HCT116 (cell line): ENCODE results near the gene TTYH3. TPM values are rescaled to one million over a fixed set of nuclear protein-coding genes. Genes with fewer than 3 reads are reported as not detected.

Experiments used
- ATAC-seq: fragments of 200-7000 bp; cut with Tn5 transposase; 2 replicates; pipeline ENCODE4 v1.9.1; 2020; ENCODE audit warnings: mild to moderate bottlenecking, moderate library complexity
- BruUV-seq: library from RNA; stranded (reverse); fragments of 400-500 nt; replicated peaks from 2 replicates; lab custom pipeline; 2021; lab: Mats Ljungman, UMichigan
- CTCF ChIA-PET: fragments of 300-600 bp; sonication (Branson Sonifier 250); formaldehyde crosslinking; loops from one replicate; lab custom pipeline; 2021; ENCODE audit warnings: antibody characterized with exemption; lab: Charles Lee
- POLR2A ChIA-PET: fragments of 300-600, 350-600 bp; sonication (Branson Sonifier 250); formaldehyde crosslinking; loops from one replicate; lab custom pipeline; 2021; ENCODE audit warnings: antibody characterized with exemption; lab: Charles Lee
- RAD21 ChIA-PET, 2 experiments: fragments of 300-600 bp; sonication (Branson Sonifier 250); formaldehyde crosslinking; loops; one replicate each; lab custom pipeline; 2023; ENCODE audit warnings: low total read pairs in 2 of 2; ENCODE audit not compliant: uncharacterized antibody in 2 of 2, unreplicated experiment in 2 of 2, low non-redundant PET in 1 of 2; lab: Charles Lee
- DNase-seq: peaks from one replicate; pipeline ENCODE4 v3.0.0-alpha.2; 2010; ENCODE audit warnings: low read depth, low spot score
- H2AFZ ChIP-seq: fragments of 200-600 bp; shearing (Covaris generic), sonication (generic); 2 replicates; pipeline ENCODE4 v1.6.1; 2017; ENCODE audit warnings: low read depth, mixed run types, mixed read lengths, antibody characterized with exemption, low read length; ENCODE audit not compliant: poor library complexity, severe bottlenecking
- H3K27ac ChIP-seq: 2 replicates; pipeline ENCODE4 v1.5.1; 2012; ENCODE audit warnings: low read depth, low read length
- H3K27me3 ChIP-seq: fragments of 200-600 bp; sonication (generic); 2 replicates; pipeline ENCODE4 v1.6.1; 2016; ENCODE audit warnings: mixed run types, low read length, mixed read lengths; ENCODE audit not compliant: insufficient read depth
- H3K36me3 ChIP-seq, 2 experiments: fragments of 200-500 bp in 1 of 2; fragments of 200-600 bp in 1 of 2; sonication (Bioruptor generic) in 1 of 2; sonication (generic) in 1 of 2; 2 replicates each; pipeline versions ENCODE4 v1.5.1 to v1.6.1; 2014 to 2016; ENCODE audit warnings: low read length in 2 of 2, inconsistent platforms in 1 of 2, mixed read lengths in 1 of 2, mixed run types in 1 of 2; ENCODE audit not compliant: insufficient read depth in 2 of 2, control insufficient read depth in 1 of 2
- H3K4me1 ChIP-seq, 2 experiments: fragments of 200-600 bp in 1 of 2; sonication (generic) in 1 of 2; 2 replicates each; pipeline versions ENCODE4 v1.5.1 to v1.6.1; 2012 to 2017; ENCODE audit warnings: low read length in 2 of 2, inconsistent platforms in 1 of 2, mild to moderate bottlenecking in 1 of 2, mixed read lengths in 1 of 2, mixed run types in 1 of 2, moderate library complexity in 1 of 2; ENCODE audit not compliant: insufficient read depth in 2 of 2, control insufficient read depth in 1 of 2
- H3K4me2 ChIP-seq: fragments of 200-600 bp; sonication (generic); 2 replicates; pipeline ENCODE4 v1.6.1; 2017; ENCODE audit warnings: mixed run types, low read length, mixed read lengths
- H3K4me3 ChIP-seq, 2 experiments: fragments of 200-600 bp in 1 of 2; sonication (generic) in 1 of 2; replicated peaks in 1 of 2; 2 replicates each; pipeline ENCODE4 v1.5.1; 2011 to 2016; ENCODE audit warnings: low read length in 2 of 2, control low read depth in 1 of 2, low read depth in 1 of 2, mild to moderate bottlenecking in 1 of 2, mixed read lengths in 1 of 2, mixed run types in 1 of 2
- H3K79me2 ChIP-seq: fragments of 200-600 bp; sonication (generic); 2 replicates; pipeline ENCODE4 v1.6.1; 2017; ENCODE audit warnings: mild to moderate bottlenecking, mixed run types, low read length, moderate library complexity, mixed read lengths; ENCODE audit not compliant: insufficient read depth
- H3K9ac ChIP-seq: fragments of 200-600 bp; sonication (generic); 2 replicates; pipeline ENCODE4 v1.6.1; 2016; ENCODE audit warnings: low read length, mixed read lengths
- H3K9me2 ChIP-seq: fragments of 200-600 bp; sonication (generic), shearing (Covaris generic); 2 replicates; pipeline ENCODE4 v1.6.1; 2017; ENCODE audit warnings: mixed run types, mild to moderate bottlenecking, moderate library complexity; ENCODE audit not compliant: insufficient read depth
- H3K9me3 ChIP-seq, 2 experiments: fragments of 200-500 bp in 1 of 2; fragments of 200-600 bp in 1 of 2; sonication (Bioruptor generic) in 1 of 2; sonication (generic) in 1 of 2; 2 replicates each; pipeline ENCODE4 v1.6.1; 2014 to 2017; ENCODE audit warnings: low read length in 2 of 2, mixed read lengths in 2 of 2, inconsistent platforms in 1 of 2, low read depth in 1 of 2, mild to moderate bottlenecking in 1 of 2, mixed run types in 1 of 2, moderate library complexity in 1 of 2; ENCODE audit not compliant: control insufficient read depth in 1 of 2, insufficient read depth in 1 of 2
- H4K20me1 ChIP-seq: fragments of 200-600 bp; sonication (generic), shearing (Covaris generic); 2 replicates; pipeline ENCODE4 v1.6.1; 2017; ENCODE audit warnings: mixed run types, mild to moderate bottlenecking, moderate library complexity; ENCODE audit not compliant: insufficient read depth
- ATF3 ChIP-seq: IDR thresholded peaks from 2 replicates; pipeline ENCODE4 v1.6.1; 2012
- CEBPB ChIP-seq: IDR thresholded peaks from 2 replicates; pipeline ENCODE4 v1.6.1; 2012; ENCODE audit warnings: low read depth
- EGR1 ChIP-seq: IDR thresholded peaks from 2 replicates; pipeline ENCODE4 v1.6.1; 2012; ENCODE audit warnings: low read depth
- ELF1 ChIP-seq: IDR thresholded peaks from 2 replicates; pipeline ENCODE4 v1.6.1; 2012; ENCODE audit warnings: low read depth, borderline replicate concordance
- EZH2 ChIP-seq: fragments of 200-600 bp; sonication (generic); IDR thresholded peaks from 2 replicates; pipeline ENCODE4 v1.6.1; 2017; ENCODE audit warnings: antibody characterized with exemption, mixed run types
- EZH2phosphoT487 ChIP-seq: fragments of 200-600 bp; IDR thresholded peaks from 2 replicates; pipeline ENCODE4 v1.6.1; 2018; ENCODE audit warnings: antibody characterized with exemption, borderline replicate concordance
- JUND ChIP-seq: IDR thresholded peaks from 2 replicates; pipeline ENCODE4 v1.6.1; 2012
- MAX ChIP-seq: IDR thresholded peaks from 2 replicates; pipeline ENCODE4 v1.6.1; 2012
- POLR2A ChIP-seq: IDR thresholded peaks from 2 replicates; pipeline ENCODE4 v1.7.0; 2011; ENCODE audit warnings: borderline replicate concordance; ENCODE audit not compliant: insufficient read depth, insufficient read length; ENCODE audit errors: extremely low read depth
- POLR2AphosphoS5 ChIP-seq: IDR thresholded peaks from 2 replicates; pipeline ENCODE4 v1.6.1; 2011; ENCODE audit warnings: mild to moderate bottlenecking, low read depth, low read length, moderate library complexity
- RAD21 ChIP-seq: IDR thresholded peaks from 2 replicates; pipeline ENCODE4 v1.6.1; 2012; ENCODE audit warnings: low read depth, mild to moderate bottlenecking
- REST ChIP-seq: IDR thresholded peaks from 2 replicates; pipeline ENCODE4 v1.6.1; 2012; ENCODE audit warnings: low read depth
- SIN3A ChIP-seq: IDR thresholded peaks from 2 replicates; pipeline ENCODE4 v1.6.1; 2012; ENCODE audit warnings: low read depth
- SP1 ChIP-seq: IDR thresholded peaks from 2 replicates; pipeline ENCODE4 v1.6.1; 2012; ENCODE audit warnings: low read depth
- SRF ChIP-seq: IDR thresholded peaks from 2 replicates; pipeline ENCODE4 v1.6.1; 2012; ENCODE audit warnings: low read depth
- TCF7L2 ChIP-seq: IDR thresholded peaks from 2 replicates; pipeline ENCODE4 v1.7.0; 2011; ENCODE audit warnings: borderline replicate concordance, inconsistent platforms; ENCODE audit not compliant: insufficient read depth, insufficient read length; ENCODE audit errors: extremely low read depth
- YY1 ChIP-seq: IDR thresholded peaks from 2 replicates; pipeline ENCODE4 v1.6.1; 2011; ENCODE audit warnings: low read length, low read depth, moderate library complexity, mild to moderate bottlenecking; ENCODE audit not compliant: insufficient replicate concordance; ENCODE audit errors: extremely low read depth
- ZBTB33 ChIP-seq: IDR thresholded peaks from 2 replicates; pipeline ENCODE4 v1.6.1; 2011; ENCODE audit warnings: mild to moderate bottlenecking, low read length, moderate library complexity; ENCODE audit not compliant: insufficient replicate concordance; ENCODE audit errors: extremely low read depth
- ZFX ChIP-seq: fragments of 450-650 bp; IDR thresholded peaks from 2 replicates; pipeline ENCODE4 v1.6.1; 2017
- ZNF274 ChIP-seq: fragments of 200-500 bp; sonication (Bioruptor generic); IDR thresholded peaks from 2 replicates; pipeline ENCODE4 v1.6.1; 2014; ENCODE audit warnings: mild to moderate bottlenecking, low read depth, low read length, inconsistent platforms
- intact Hi-C: fragments of 100-400 bp; cut with micrococcal nuclease; formaldehyde crosslinking; loops from 2 replicates; pipeline ENCODE4 v1.10.0; 2022
- total RNA-seq: library from RNA; stranded (reverse); gene quantifications from one replicate; pipeline ENCODE4 v1.2.1, GENCODE V29; 2021; ENCODE audit not compliant: unreplicated experiment

TTYH3 gene
- total RNA-seq, 1 experiment from 2014 or later: 40.3 TPM

GRCh38 chr7:2606539-2606936, 25.2 kb upstream of the TTYH3 start:
- H3K27me3 ChIP-seq: no peaks in the 10 kb centered on the region
- H3K27ac ChIP-seq: no peak overlapping the region
- H2AFZ ChIP-seq: no peak overlapping the region
- H3K9ac ChIP-seq: no peak overlapping the region
- intact Hi-C loops: no loop called here
- no peak for ATAC-seq
- BruUV-seq: no TSS peak
- no peaks in the 10 kb centered on the region for H3K9me3 ChIP-seq
- no peaks in the 10 kb centered on the region for H4K20me1 ChIP-seq
- TF ChIP-seq EZH2phosphoT487 (no peak), ELF1 (no peak), POLR2A (no peak), ATF3 (no peak), YY1 (no peak), REST (no peak), ZNF274 (no peak), POLR2AphosphoS5 (no peak), TCF7L2 (no peak), CEBPB (no peak), SIN3A (no peak), EGR1 (no peak), JUND (no peak), MAX (no peak), ZBTB33 (no peak), ZFX (no peak), RAD21 (no peak), SP1 (no peak), EZH2 (no peak), SRF (no peak)
- TF ChIP-seq, all 23 proteins: peak for 0
- ChIA-PET RAD21 (no interaction called here), CTCF (no interaction called here), POLR2A (no interaction called here)
- H3K9me2 ChIP-seq: no peaks in the 10 kb centered on the region
- H3K79me2 ChIP-seq: no peaks in the 10 kb centered on the region
- no peak overlapping the region for H3K4me3 ChIP-seq
- H3K4me2 ChIP-seq: no peak overlapping the region
- H3K4me1 ChIP-seq: no peaks in the 10 kb centered on the region
- H3K36me3 ChIP-seq: no peaks in the 10 kb centered on the region
- DNase-seq: no peak
